Endodermal cell (in vitro differentiated cells): Measurements from ENCODE around the gene FGF12. TPM values are rescaled to one million over a fixed set of nuclear protein-coding genes. Genes with fewer than 3 reads are reported as not detected.

Experiments used
- DNase-seq: peaks from one replicate; pipeline ENCODE4 v3.0.0-alpha.2; 2017
- H3K27ac ChIP-seq: 2 replicates; pipeline ENCODE4 v1.5.1; 2013; ENCODE audit warnings: mild to moderate bottlenecking, low read depth, low read length, moderate library complexity
- H3K27me3 ChIP-seq: 2 replicates; pipeline ENCODE4 v1.6.1; 2013; ENCODE audit warnings: mild to moderate bottlenecking, low read length, moderate library complexity; ENCODE audit not compliant: insufficient read depth, control insufficient read depth, poor library complexity, severe bottlenecking
- H3K36me3 ChIP-seq: 2 replicates; pipeline ENCODE4 v1.7.0; 2013; ENCODE audit warnings: mild to moderate bottlenecking, low read length, moderate library complexity; ENCODE audit not compliant: control insufficient read depth, insufficient read depth
- H3K4me1 ChIP-seq: one replicate; pipeline ENCODE4 v1.7.0; 2013; ENCODE audit warnings: low read length; ENCODE audit not compliant: control insufficient read depth, insufficient read depth
- H3K4me3 ChIP-seq: 2 replicates; pipeline ENCODE4 v1.5.1; 2013; ENCODE audit warnings: mild to moderate bottlenecking, low read length, moderate library complexity
- H3K9ac ChIP-seq: 2 replicates; pipeline ENCODE4 v1.6.1; 2013; ENCODE audit warnings: mild to moderate bottlenecking, low read length, moderate library complexity; ENCODE audit not compliant: poor library complexity, severe bottlenecking; ENCODE audit errors: extremely low read depth
- H3K9me3 ChIP-seq: 2 replicates; pipeline ENCODE4 v1.6.1; 2013; ENCODE audit warnings: mild to moderate bottlenecking, low read length, moderate library complexity; ENCODE audit not compliant: control insufficient read depth
- H3K27ac Mint-ChIP-seq: 2 replicates; pipeline ENCODE4 v1.8.0; 2020; ENCODE audit warnings: mixed read lengths
- H3K27me3 Mint-ChIP-seq: 2 replicates; pipeline ENCODE4 v1.8.0; 2021; ENCODE audit warnings: mild to moderate bottlenecking, mixed read lengths; ENCODE audit not compliant: insufficient read depth
- H3K36me3 Mint-ChIP-seq: 2 replicates; pipeline ENCODE4 v1.8.0; 2020; ENCODE audit warnings: low read depth, mixed read lengths
- H3K4me1 Mint-ChIP-seq: 2 replicates; pipeline ENCODE4 v1.8.0; 2020; ENCODE audit warnings: mixed read lengths
- H3K4me3 Mint-ChIP-seq: 2 replicates; pipeline ENCODE4 v1.8.0; 2020; ENCODE audit warnings: mild to moderate bottlenecking, moderate library complexity, mixed read lengths
- H3K9me3 Mint-ChIP-seq: 2 replicates; pipeline ENCODE4 v1.8.0; 2020; ENCODE audit warnings: mild to moderate bottlenecking, mixed read lengths
- CTCF ChIP-seq: fragments of 200-600 bp; sonication (generic); conservative IDR thresholded peaks from 2 replicates; pipeline ENCODE4 v1.5.0; 2021; ENCODE audit warnings: antibody characterized with exemption, mild to moderate bottlenecking
- WGBS, 2 experiments: methylation state at CpG; one replicate each; pipeline versions ENCODE4 v1.1.5 to v1.1.7; 2013; ENCODE audit warnings: missing lambda C conversion rate in 2 of 2, mixed read lengths in 1 of 2; ENCODE audit not compliant: insufficient coverage in 1 of 2, insufficient read length in 1 of 2; 5-methylcytosine and 5-hydroxymethylcytosine counted together
- total RNA-seq, 2 donors: library from RNA; stranded (reverse); fragmentation: NEBNext Ultra II Directional in 1 of 2; extraction: Animal tissue kit (Norgen Biotek cat#: 25700) in 1 of 2; gene quantifications; 2 replicates in 1 of 2; 3 replicates in 1 of 2; pipeline ENCODE4 v1.2.1, GENCODE V29; 2021

The FGF12 gene
- total RNA-seq, 2 donors from 2014 or later: 22.9 to 25.2 TPM

DNA sequence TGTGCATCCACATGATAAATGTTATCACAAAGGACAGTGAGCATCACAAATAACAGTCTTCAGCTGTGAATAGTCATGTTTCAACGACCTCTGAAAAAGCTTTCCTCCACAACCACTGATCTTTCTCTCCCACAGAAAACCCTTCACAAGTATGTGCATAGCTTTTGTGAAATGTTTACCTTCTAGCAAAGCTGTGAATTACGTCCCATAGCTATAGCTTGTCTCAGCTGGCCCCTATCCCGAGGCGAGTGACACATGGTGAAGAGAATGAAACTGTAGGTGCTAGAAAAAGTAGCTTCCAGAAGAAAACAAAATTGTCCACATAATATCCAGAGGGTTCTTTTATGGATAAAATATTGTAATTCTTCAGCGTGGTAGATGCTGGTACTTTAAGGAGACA, 182.0 kb downstream of the FGF12 start:
- Mint-ChIP-seq H3K27me3 (no peaks in the 10 kb centered on the region), H3K9me3 (no peaks in the 10 kb centered on the region), H3K27ac (no peak overlapping the region), H3K4me1 (peaks cover 3% of the 10 kb centered on the region), H3K4me3 (no peak overlapping the region), H3K36me3 (no peaks in the 10 kb centered on the region)
- H3K36me3 ChIP-seq: no peaks in the 10 kb centered on the region
- no peaks in the 10 kb centered on the region for H3K9me3 ChIP-seq
- H3K27ac ChIP-seq: no peak overlapping the region
- H3K4me1 ChIP-seq: no peaks in the 10 kb centered on the region
- WGBS, 2 experiments: 71 to 78% methylated on average over 1 to 5 of the region's 5 CpGs
- H3K27me3 ChIP-seq: no peaks in the 10 kb centered on the region
- H3K9ac ChIP-seq: no peak overlapping the region
- no peak for TF ChIP-seq CTCF
- H3K4me3 ChIP-seq: no peak overlapping the region
- DNase-seq: no peak

GRCh38 chr3:192543163-192543562, 184.2 kb downstream of the FGF12 start:
- 88 to 90% methylated on average over 1 to 3 of the region's 3 CpGs for WGBS, 2 experiments
- Histone ChIP-seq H3K4me1 (no peaks in the 10 kb centered on the region), H3K9ac (no peak overlapping the region), H3K4me3 (no peak overlapping the region), H3K9me3 (no peaks in the 10 kb centered on the region), H3K27ac (no peak overlapping the region), H3K27me3 (no peaks in the 10 kb centered on the region), H3K36me3 (no peaks in the 10 kb centered on the region)
- DNase-seq: no peak
- H3K4me3 Mint-ChIP-seq: no peak overlapping the region
- no peak for TF ChIP-seq CTCF
- no peaks in the 10 kb centered on the region for H3K36me3 Mint-ChIP-seq
- H3K4me1 Mint-ChIP-seq: peaks cover 3% of the 10 kb centered on the region
- no peaks in the 10 kb centered on the region for H3K9me3 Mint-ChIP-seq
- H3K27ac Mint-ChIP-seq: no peak overlapping the region
- H3K27me3 Mint-ChIP-seq: no peaks in the 10 kb centered on the region

GRCh38 chr3:192516820-192517219, 210.5 kb downstream of the FGF12 start:
- no peaks in the 10 kb centered on the region for H3K36me3 ChIP-seq
- H3K9me3 Mint-ChIP-seq: no peaks in the 10 kb centered on the region
- no peaks in the 10 kb centered on the region for H3K9me3 ChIP-seq
- H3K9ac ChIP-seq: no peak overlapping the region
- H3K27me3 ChIP-seq: peaks cover 28% of the 10 kb centered on the region
- TF ChIP-seq CTCF: no peak
- H3K36me3 Mint-ChIP-seq: no peaks in the 10 kb centered on the region
- H3K27ac Mint-ChIP-seq: no peak overlapping the region
- H3K4me3 Mint-ChIP-seq: no peak overlapping the region
- 90 to 93% methylated on average over 6 to 7 of the region's 7 CpGs for WGBS, 2 experiments
- peaks cover 4% of the 10 kb centered on the region for H3K4me1 ChIP-seq
- H3K27me3 Mint-ChIP-seq: peaks cover 16% of the 10 kb centered on the region
- peaks cover 19% of the 10 kb centered on the region for H3K4me1 Mint-ChIP-seq
- DNase-seq: no peak
- no peak overlapping the region for H3K27ac ChIP-seq
- no peak overlapping the region for H3K4me3 ChIP-seq
